Uterus (tissue), 4 donors: ENCODE data around the gene FNDC10. TPM values are rescaled to one million over a fixed set of nuclear protein-coding genes. Genes with fewer than 3 reads are reported as not detected.
"Not testable (repeated sequence)": the region's sequence is repeated elsewhere in the genome, so short reads cannot be mapped to it uniquely, and the experiment has no call there.

ENCODE experiments used
- DNase-seq, 2 donors: peaks; one replicate each; pipeline ENCODE4 v3.0.0-alpha.2; 2019 to 2020
- H3K27ac ChIP-seq, 2 donors: fragments of 200-600 bp; sonication (generic); 1 replicate in 1 of 2; 2 replicates in 1 of 2; pipeline ENCODE4 v1.5.1; 2016 to 2018
- H3K27me3 ChIP-seq, 2 donors: fragments of 200-600 bp; sonication (generic); one replicate each; pipeline ENCODE4 v1.5.1; 2018 to 2019; ENCODE audit warnings: control low read depth in 1 of 2
- H3K36me3 ChIP-seq, 2 donors: fragments of 200-600 bp; sonication (generic); one replicate each; pipeline ENCODE4 v1.5.1; 2019; ENCODE audit warnings: control low read depth in 1 of 2
- H3K4me1 ChIP-seq, 2 donors: fragments of 200-600 bp; sonication (generic); one replicate each; pipeline ENCODE4 v1.5.1; 2018 to 2019; ENCODE audit warnings: control low read depth in 1 of 2
- H3K4me3 ChIP-seq, 2 donors: fragments of 200-600 bp; sonication (generic); 1 replicate in 1 of 2; 2 replicates in 1 of 2; pipeline ENCODE4 v1.5.1; 2018 to 2019; ENCODE audit warnings: mild to moderate bottlenecking in 1 of 2
- H3K9me3 ChIP-seq, 2 donors: fragments of 200-600 bp; sonication (generic); one replicate each; pipeline ENCODE4 v1.5.1; 2019; ENCODE audit warnings: control low read depth in 1 of 2
- POLR2A ChIP-seq, 2 donors: fragments of 450-650 bp; IDR thresholded peaks; one replicate each; pipeline ENCODE4 v1.6.1; 2016; ENCODE audit warnings: antibody characterized with exemption in 2 of 2, mild to moderate bottlenecking in 1 of 2, moderate library complexity in 1 of 2
- intact Hi-C: fragments of 100-400 bp; cut with DNase I; formaldehyde crosslinking; loops from one replicate; pipeline ENCODE4 v1.15.1; 2023; ENCODE audit warnings: low total_unique reads
- total RNA-seq, 4 donors: library from RNA; depleted of rRNA in 3 of 4; stranded (reverse); fragments of >200 nt in 3 of 4; gene quantifications; one replicate each; pipeline versions ENCODE4 v1.1.0 to v1.2.4, GENCODE V29; 2014 to 2023
- TF ChIP-seq, protein P1 (sequence below), 4 experiments: fragments of 200-600 bp in 2 of 4; fragments of 450-650 bp in 2 of 4; sonication (generic) in 2 of 4; IDR thresholded peaks; one replicate each; pipeline ENCODE4 v1.5.1; 2016 to 2019; ENCODE audit warnings: antibody characterized with exemption in 4 of 4, mild to moderate bottlenecking in 2 of 4, moderate library complexity in 1 of 4
- donor health status: DM: yes; HTN: yes; CAD: no.

The FNDC10 gene
- total RNA-seq, 4 donors from 2014 or later, result 0.40 to 0.48 TPM; not detected in 2

DNA sequence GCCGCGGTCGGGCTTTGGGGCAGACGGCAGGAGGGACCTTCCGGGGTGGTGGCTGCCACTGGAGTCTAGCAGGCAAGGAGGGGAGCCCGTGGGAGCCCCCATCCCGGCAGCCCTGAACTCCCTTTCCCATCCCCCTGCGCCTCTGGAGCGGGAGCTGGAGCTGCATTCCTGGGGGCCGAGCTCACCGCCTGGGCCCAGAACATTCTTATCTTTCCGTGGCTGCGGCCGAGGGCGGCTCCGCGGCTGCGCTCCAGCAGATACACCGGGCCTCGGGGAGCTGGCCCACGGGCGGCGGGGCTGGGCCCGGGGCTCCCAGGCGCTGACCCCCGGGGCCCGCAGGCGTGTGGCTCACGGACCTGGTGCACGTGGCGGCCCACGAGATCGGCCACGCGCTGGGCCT lies 33.5 kb upstream of the FNDC10 start:
- H3K9me3 ChIP-seq, H3K4me3 ChIP-seq, H3K4me1 ChIP-seq, DNase-seq, intact Hi-C loops, H3K27ac ChIP-seq, H3K36me3 ChIP-seq: not testable (repeated sequence)
- peaks cover 0 to 15% of the 10 kb centered on the region in 2 donors for H3K27me3 ChIP-seq

DNA sequence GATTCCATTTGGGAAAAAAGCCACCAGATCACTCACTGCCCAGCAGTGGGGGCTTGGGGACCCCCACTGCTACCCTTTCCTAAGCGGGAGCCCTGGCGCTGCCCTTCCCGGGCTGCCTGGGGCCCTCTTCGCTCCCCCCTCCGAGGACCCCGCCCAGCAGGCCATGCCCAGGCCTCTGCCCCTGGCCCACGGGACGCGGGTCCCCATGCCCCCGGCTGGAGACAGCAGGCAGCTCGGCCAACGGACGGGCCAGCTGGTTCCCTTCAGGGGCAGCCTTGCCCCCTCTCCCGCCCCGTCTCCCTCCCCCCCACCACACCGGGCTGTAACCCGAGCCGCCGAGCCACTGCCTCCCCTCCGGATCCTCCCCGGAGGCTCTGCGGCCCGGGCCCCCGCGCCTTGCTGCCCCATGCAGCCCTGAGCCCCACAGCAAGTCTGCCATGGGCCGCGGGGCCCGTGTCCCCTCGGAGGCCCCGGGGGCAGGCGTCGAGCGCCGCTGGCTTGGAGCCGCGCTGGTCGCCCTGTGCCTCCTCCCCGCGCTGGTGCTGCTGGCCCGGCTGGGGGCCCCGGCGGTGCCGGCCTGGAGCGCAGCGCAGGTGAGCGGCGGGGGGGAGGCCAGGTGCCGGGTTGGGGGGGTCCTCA lies 32.0 kb upstream of the FNDC10 start, which contains the start of gene MMP23B:
Gene MMP23B, plus strand, starts transcription at position 392 of the 639 bp plus-strand sequence. Its CDS starts 46 bp downstream, at position 438.
- Histone ChIP-seq H3K4me3 (peak within 1 kb of the TSS; percentile 10 to 21), H3K27ac (peak within 1 kb of the TSS; percentile 68 to 72), H3K4me1 (no peaks in the 10 kb centered on the region), H3K27me3 (peaks cover 0 to 15% of the 10 kb centered on the region in 2 donors), H3K36me3 (no peaks in the 10 kb centered on the region), H3K9me3 (no peaks in the 10 kb centered on the region)
- no peak for DNase-seq
- TF ChIP-seq POLR2A (IDR thresholded peaks at IDR 0.05), result no peak
- TF ChIP-seq, protein P1, sequence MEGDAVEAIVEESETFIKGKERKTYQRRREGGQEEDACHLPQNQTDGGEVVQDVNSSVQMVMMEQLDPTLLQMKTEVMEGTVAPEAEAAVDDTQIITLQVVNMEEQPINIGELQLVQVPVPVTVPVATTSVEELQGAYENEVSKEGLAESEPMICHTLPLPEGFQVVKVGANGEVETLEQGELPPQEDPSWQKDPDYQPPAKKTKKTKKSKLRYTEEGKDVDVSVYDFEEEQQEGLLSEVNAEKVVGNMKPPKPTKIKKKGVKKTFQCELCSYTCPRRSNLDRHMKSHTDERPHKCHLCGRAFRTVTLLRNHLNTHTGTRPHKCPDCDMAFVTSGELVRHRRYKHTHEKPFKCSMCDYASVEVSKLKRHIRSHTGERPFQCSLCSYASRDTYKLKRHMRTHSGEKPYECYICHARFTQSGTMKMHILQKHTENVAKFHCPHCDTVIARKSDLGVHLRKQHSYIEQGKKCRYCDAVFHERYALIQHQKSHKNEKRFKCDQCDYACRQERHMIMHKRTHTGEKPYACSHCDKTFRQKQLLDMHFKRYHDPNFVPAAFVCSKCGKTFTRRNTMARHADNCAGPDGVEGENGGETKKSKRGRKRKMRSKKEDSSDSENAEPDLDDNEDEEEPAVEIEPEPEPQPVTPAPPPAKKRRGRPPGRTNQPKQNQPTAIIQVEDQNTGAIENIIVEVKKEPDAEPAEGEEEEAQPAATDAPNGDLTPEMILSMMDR (IDR thresholded peaks at IDR 0.05), result no peak
- intact Hi-C loops, result no loop called here

GRCh38 chr1:1630965-1631781 lies 31.2 kb upstream of the FNDC10 start:
- H3K4me1 ChIP-seq, result no peaks in the 10 kb centered on the region
- H3K4me3 ChIP-seq, result peak overlapping the region; percentile 14 to 21
- H3K9me3 ChIP-seq, result no peaks in the 10 kb centered on the region
- H3K27ac ChIP-seq, result peak overlapping the region; percentile 68 to 72
- peaks cover 0 to 15% of the 10 kb centered on the region in 2 donors for H3K27me3 ChIP-seq
- H3K36me3 ChIP-seq, result no peaks in the 10 kb centered on the region
- intact Hi-C loops, result no loop called here
- peak in 1 of 2 donors; percentile 85 for DNase-seq
- TF ChIP-seq, protein P1 (IDR thresholded peaks at IDR 0.05), result no peak
- TF ChIP-seq POLR2A (IDR thresholded peaks at IDR 0.05), result no peak

GRCh38 chr1:1630191-1630964 lies 30.4 kb upstream of the FNDC10 start:
- intact Hi-C loops, result no loop called here
- H3K36me3 ChIP-seq, result no peaks in the 10 kb centered on the region
- H3K27me3 ChIP-seq, result peaks cover 0 to 15% of the 10 kb centered on the region in 2 donors
- no peaks in the 10 kb centered on the region for H3K9me3 ChIP-seq
- peak overlapping the region; percentile 68 to 72 for H3K27ac ChIP-seq
- TF ChIP-seq, protein P1 (IDR thresholded peaks at IDR 0.05), result no peak
- TF ChIP-seq POLR2A (IDR thresholded peaks at IDR 0.05), result no peak
- DNase-seq, result peak in 1 of 2 donors; percentile 77
- H3K4me3 ChIP-seq, result peak overlapping the region in 1 of 2 donors; percentile 14
- H3K4me1 ChIP-seq, result no peaks in the 10 kb centered on the region

DNA sequence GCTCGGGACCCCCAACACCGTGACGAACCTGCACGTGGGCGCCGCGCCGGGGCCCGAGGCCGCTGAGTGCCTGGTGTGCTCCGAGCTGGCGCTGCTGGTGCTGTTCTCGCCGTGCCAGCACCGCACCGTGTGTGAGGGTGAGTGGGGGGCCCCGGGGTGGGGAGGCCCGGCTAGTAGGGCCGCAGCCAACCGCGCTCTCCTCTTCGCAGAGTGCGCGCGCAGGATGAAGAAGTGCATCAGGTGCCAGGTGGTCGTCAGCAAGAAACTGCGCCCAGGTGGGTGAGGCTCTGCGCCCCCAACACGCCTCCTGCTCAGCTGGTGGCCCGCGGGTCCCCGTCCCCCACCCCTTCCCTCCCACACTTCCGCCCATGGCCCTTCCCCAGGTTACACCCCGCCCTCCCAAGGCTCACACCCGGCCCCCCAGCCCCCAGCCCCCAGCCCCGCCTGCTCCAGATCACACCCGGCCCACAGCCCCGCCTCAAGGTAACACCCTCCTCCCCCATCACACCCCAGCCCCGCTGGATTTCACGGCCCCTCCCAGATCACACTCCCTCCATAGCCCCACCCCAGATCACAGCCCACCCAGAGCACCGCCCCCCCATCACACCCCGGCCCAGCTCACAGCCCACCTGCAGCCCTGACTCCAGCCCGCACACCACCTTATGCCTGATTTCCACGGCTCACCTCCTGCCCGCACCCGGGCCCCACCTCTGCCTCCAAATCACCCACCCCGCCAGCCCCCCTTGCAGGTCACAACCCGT lies 29.7 kb upstream of the FNDC10 start:
- no peak overlapping the region for H3K27ac ChIP-seq
- no peaks in the 10 kb centered on the region for H3K36me3 ChIP-seq
- intact Hi-C loops, result no loop called here
- H3K9me3 ChIP-seq, result no peaks in the 10 kb centered on the region
- H3K4me3 ChIP-seq, result no peak overlapping the region
- DNase-seq, result no peak
- peaks cover 0 to 15% of the 10 kb centered on the region in 2 donors for H3K27me3 ChIP-seq
- H3K4me1 ChIP-seq, result no peaks in the 10 kb centered on the region
- TF ChIP-seq, protein P1 (IDR thresholded peaks at IDR 0.05), result no peak
- no peak for TF ChIP-seq POLR2A (IDR thresholded peaks at IDR 0.05)
